HEK293 (cell line): ENCODE results near the gene NEK6.

ENCODE experiments used
- CTCF ChIA-PET: fragments of 350-600 bp; formaldehyde crosslinking; extraction: SDS; loops from one replicate; lab custom pipeline; 2021; ENCODE audit warnings: antibody characterized with exemption; lab: Yijun Ruan, JAX
- POLR2A ChIA-PET: fragments of 300-600 bp; formaldehyde crosslinking; extraction: SDS; loops from one replicate; lab custom pipeline; 2020; ENCODE audit warnings: antibody characterized with exemption, inconsistent platforms; lab: Yijun Ruan, JAX
- H3K27ac ChIP-seq: fragments of 200-500 bp; sonication (Bioruptor generic); 2 replicates; pipeline ENCODE4 v1.5.1; 2014; ENCODE audit warnings: low read depth, low read length, control low read depth, inconsistent platforms; ENCODE audit errors: extremely low read depth
- H3K36me3 ChIP-seq, 2 experiments: fragments of 200-500 bp in 1 of 2; sonication (Bioruptor generic) in 1 of 2; 1 replicate in 1 of 2; 2 replicates in 1 of 2; pipeline ENCODE4 v1.5.1; 2014 to 2017; ENCODE audit warnings: inconsistent platforms in 2 of 2, low read length in 2 of 2; ENCODE audit not compliant: control insufficient read depth in 2 of 2, insufficient read depth in 1 of 2
- H3K4me1 ChIP-seq: fragments of 200-500 bp; sonication (Bioruptor generic); 2 replicates; pipeline ENCODE4 v1.5.1; 2014; ENCODE audit warnings: mild to moderate bottlenecking, low read length, inconsistent platforms; ENCODE audit not compliant: control insufficient read depth, insufficient read depth
- H3K4me3 ChIP-seq: 2 replicates; pipeline ENCODE4 v1.5.1; 2011; ENCODE audit warnings: low read depth, mild to moderate bottlenecking, control low read depth, low read length, moderate library complexity
- H3K9me3 ChIP-seq: fragments of 200-500 bp; sonication (Bioruptor generic); 2 replicates; pipeline ENCODE4 v1.5.1; 2014; ENCODE audit warnings: low read depth, low read length, inconsistent platforms; ENCODE audit not compliant: control insufficient read depth, insufficient read depth
- KLF1 ChIP-seq: fragments of 450-650 bp; formaldehyde crosslinking; IDR thresholded peaks from 2 replicates; pipeline ENCODE4 v1.5.1; 2016; ENCODE audit warnings: missing biosample characterization, missing genetic modification characterization
- PBX3 ChIP-seq: sonication (generic); formaldehyde crosslinking; IDR thresholded peaks from 2 replicates; pipeline ENCODE4 v1.8.1; 2022; ENCODE audit warnings: mild to moderate bottlenecking, moderate library complexity, missing genetic modification reagents
- REST ChIP-seq: fragments of 450-650 bp; formaldehyde crosslinking; IDR thresholded peaks from 2 replicates; pipeline ENCODE4 v1.5.1; 2016; ENCODE audit warnings: missing biosample characterization, missing genetic modification characterization
- ZIC2 ChIP-seq: fragments of 450-650 bp; formaldehyde crosslinking; IDR thresholded peaks from 2 replicates; pipeline ENCODE4 v1.5.1; 2016; ENCODE audit warnings: missing biosample characterization, missing genetic modification characterization
- ZNF16 ChIP-seq: fragments of 450-650 bp; formaldehyde crosslinking; IDR thresholded peaks from 2 replicates; pipeline ENCODE4 v1.5.1; 2016; ENCODE audit warnings: low read depth, missing biosample characterization, missing genetic modification characterization
- ZNF174 ChIP-seq: fragments of 450-650 bp; formaldehyde crosslinking; IDR thresholded peaks from 2 replicates; pipeline ENCODE4 v1.5.0; 2017; ENCODE audit warnings: missing biosample characterization, mild to moderate bottlenecking, missing genetic modification characterization
- ZNF18 ChIP-seq: fragments of 450-650 bp; formaldehyde crosslinking; IDR thresholded peaks from 2 replicates; pipeline ENCODE4 v1.5.1; 2016; ENCODE audit warnings: missing biosample characterization, missing genetic modification characterization
- ZNF214 ChIP-seq: fragments of 450-650 bp; formaldehyde crosslinking; IDR thresholded peaks from 2 replicates; pipeline ENCODE4 v1.5.1; 2017; ENCODE audit warnings: missing biosample characterization, mild to moderate bottlenecking, missing genetic modification characterization, borderline replicate concordance
- ZNF433 ChIP-seq: fragments of 450-650 bp; formaldehyde crosslinking; IDR thresholded peaks from 2 replicates; pipeline ENCODE4 v1.5.1; 2016; ENCODE audit warnings: missing biosample characterization, missing genetic modification characterization, low read depth
- ZNF518A ChIP-seq: fragments of 450-650 bp; formaldehyde crosslinking; conservative IDR thresholded peaks from 2 replicates; pipeline ENCODE4 v1.5.1; 2016; ENCODE audit warnings: low read depth, missing biosample characterization, missing genetic modification characterization
- ZNF580 ChIP-seq: fragments of 450-650 bp; formaldehyde crosslinking; IDR thresholded peaks from 2 replicates; pipeline ENCODE4 v1.5.1; 2016; ENCODE audit warnings: missing biosample characterization, missing genetic modification characterization

The NEK6 gene

GRCh38 chr9:124342776-124343485, 85.2 kb downstream of the NEK6 start (continued):
- TF ChIP-seq REST (no peak), ZNF174 (tag by site-specific recombination) (no peak), ZNF214 (tag by site-specific recombination) (no peak), ZNF16 (tag by site-specific recombination) (no peak)

- Histone ChIP-seq H3K9me3 (no peaks in the 10 kb centered on the region), H3K4me1 (no peaks in the 10 kb centered on the region; the same call in 1 of the 2 replicates), H3K4me3 (no peak overlapping the region), H3K36me3 (peaks cover 0 to 24% of the 10 kb centered on the region in 2 experiments; a peak in 1 of 3 replicates), H3K27ac (no peak overlapping the region)
- TF ChIP-seq ZNF580 (tag by site-specific recombination) (no peak), KLF1 (0 out of 2 replicates have a peak, but pooled peaks have one; percentile 28), PBX3 (CRISPR knock-in tag) (no peak), ZIC2 (peak; percentile 54), ZNF518A (tag by site-specific recombination) (no peak), ZNF433 (tag by site-specific recombination) (no peak), ZNF18 (tag by site-specific recombination) (no peak)
- POLR2A ChIA-PET = no interaction called here
- CTCF ChIA-PET = no interaction called here
Observed at GRCh38 chr9:124343533-124344290, 86.0 kb downstream of the NEK6 start.
